GM20431 (cell line): Measurements from ENCODE around the gene VSIG2.

Experiments used
- in situ Hi-C: fragments of 300-500 bp; cut with MseI, MboI; formaldehyde crosslinking; loops from one replicate; pipeline ENCODE4 v1.15.0; 2020; ENCODE audit warnings: low sequenced_read_pairs; ENCODE audit not compliant: unreplicated experiment

The VSIG2 gene

GRCh38 chr11:124751741-124752470 lies at the start of gene VSIG2:
TSS of gene VSIG2 (minus strand) at chr11:124752255. CDS start at chr11:124752137, 118 bp downstream.
- in situ Hi-C loops: loop anchor here (25.0 kb wide), 1 partner anchor 90 kb away; the partner anchor contains the start of genes SIAE and SPA17

GRCh38 chr11:124801014-124801413 lies 49.0 kb upstream of the VSIG2 start:
- in situ Hi-C loops: no loop called here

- in situ Hi-C loops: no loop called here
These were observed 48.3 kb upstream of the VSIG2 start, which contains the start of gene MSANTD2 for GRCh38 chr11:124800226-124800929. TSS of gene MSANTD2 (minus strand) at chr11:124800406. CDS start at chr11:124800380, 26 bp downstream.

GRCh38 chr11:124799348-124800225 lies 47.5 kb upstream of the VSIG2 start:
- in situ Hi-C loops: no loop called here

- in situ Hi-C loops: no loop called here
These were observed 46.9 kb upstream of the VSIG2 start for GRCh38 chr11:124798991-124799347.

GRCh38 chr11:124796312-124796711 lies 44.3 kb upstream of the VSIG2 start:
- in situ Hi-C loops: no loop called here

GRCh38 chr11:124793466-124794278 lies 41.6 kb upstream of the VSIG2 start:
- in situ Hi-C loops: no loop called here

- in situ Hi-C loops: no loop called here
These were observed 39.7 kb upstream of the VSIG2 start for GRCh38 chr11:124791626-124792341.

GRCh38 chr11:124788521-124788920 lies 36.5 kb upstream of the VSIG2 start:
- in situ Hi-C loops: no loop called here

GRCh38 chr11:124784051-124784450 lies 32.0 kb upstream of the VSIG2 start:
- in situ Hi-C loops: no loop called here

GRCh38 chr11:124783002-124783401 lies 30.9 kb upstream of the VSIG2 start:
- in situ Hi-C loops: no loop called here

- in situ Hi-C loops: no loop called here
These were observed 27.5 kb upstream of the VSIG2 start for GRCh38 chr11:124779568-124779967.

GRCh38 chr11:124778281-124778680 lies 26.2 kb upstream of the VSIG2 start:
- in situ Hi-C loops: no loop called here

- in situ Hi-C loops: no loop called here
These were observed 25.0 kb upstream of the VSIG2 start for GRCh38 chr11:124776865-124777645.

GRCh38 chr11:124770959-124771358 lies 18.9 kb upstream of the VSIG2 start:
- in situ Hi-C loops: loop anchor here (25.0 kb wide), 1 partner anchor 109 kb away; the partner anchor contains the start of genes SIAE and SPA17

- in situ Hi-C loops: loop anchor here (25.0 kb wide), 1 partner anchor 108 kb away; the partner anchor contains the start of genes SIAE and SPA17
These were observed 18.0 kb upstream of the VSIG2 start for GRCh38 chr11:124769806-124770774.

- in situ Hi-C loops: loop anchor here (25.0 kb wide), 1 partner anchor 107 kb away; the partner anchor contains the start of genes SIAE and SPA17
These were observed 16.9 kb upstream of the VSIG2 start for GRCh38 chr11:124768914-124769313.
